ENCODE data around the gene STAT3. TPM values are rescaled to one million over a fixed set of nuclear protein-coding genes. Genes with fewer than 3 reads are reported as not detected.
A peak's percentile ranks its signal among the peaks of the same experiment; 100 is the strongest.

Gene STAT3
- total and polyA plus RNA-seq, 5 donors: 46.9 to 192 (median 102) TPM

DNA sequence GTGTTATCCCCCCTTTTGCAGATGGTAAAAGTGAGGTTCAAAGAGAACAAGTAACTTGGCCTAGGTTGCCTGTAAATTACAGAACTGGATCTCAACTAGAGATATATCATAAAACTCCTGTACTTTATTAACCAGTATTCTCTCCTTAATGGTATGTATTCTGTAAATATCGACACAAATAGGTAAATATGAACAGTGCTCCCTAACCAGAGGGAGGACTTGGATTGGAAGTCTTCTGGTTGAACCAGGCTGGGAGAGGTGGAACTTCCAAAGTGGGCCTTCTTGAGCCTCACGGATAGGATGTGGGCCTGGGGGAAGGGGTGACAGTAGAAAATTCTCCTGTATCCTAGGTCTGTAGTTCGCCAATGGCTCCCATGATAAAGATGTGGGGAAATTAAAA lies 92.2 kb downstream of the STAT3 start:
- H3K27me3 ChIP-seq (ENCODE audit: control insufficient read depth, insufficient read depth): no peaks in the 10 kb centered on the region
- H3K4me3 ChIP-seq (ENCODE audit: low read length): no peak overlapping the region
- no peaks in the 10 kb centered on the region for H3K9me3 ChIP-seq (ENCODE audit: control insufficient read depth, low read length)
- WGBS: 97% methylated on average over 3 of the region's 3 CpGs
- intact Hi-C loops (cut with DNase I): no loop called here
- no peaks in the 10 kb centered on the region for H3K4me1 ChIP-seq (ENCODE audit: control insufficient read depth, insufficient read depth, low read length)
- ATAC-seq: no peak
- DNase-seq: no peak
- H3K27ac ChIP-seq (ENCODE audit: low read length): no peak overlapping the region

DNA sequence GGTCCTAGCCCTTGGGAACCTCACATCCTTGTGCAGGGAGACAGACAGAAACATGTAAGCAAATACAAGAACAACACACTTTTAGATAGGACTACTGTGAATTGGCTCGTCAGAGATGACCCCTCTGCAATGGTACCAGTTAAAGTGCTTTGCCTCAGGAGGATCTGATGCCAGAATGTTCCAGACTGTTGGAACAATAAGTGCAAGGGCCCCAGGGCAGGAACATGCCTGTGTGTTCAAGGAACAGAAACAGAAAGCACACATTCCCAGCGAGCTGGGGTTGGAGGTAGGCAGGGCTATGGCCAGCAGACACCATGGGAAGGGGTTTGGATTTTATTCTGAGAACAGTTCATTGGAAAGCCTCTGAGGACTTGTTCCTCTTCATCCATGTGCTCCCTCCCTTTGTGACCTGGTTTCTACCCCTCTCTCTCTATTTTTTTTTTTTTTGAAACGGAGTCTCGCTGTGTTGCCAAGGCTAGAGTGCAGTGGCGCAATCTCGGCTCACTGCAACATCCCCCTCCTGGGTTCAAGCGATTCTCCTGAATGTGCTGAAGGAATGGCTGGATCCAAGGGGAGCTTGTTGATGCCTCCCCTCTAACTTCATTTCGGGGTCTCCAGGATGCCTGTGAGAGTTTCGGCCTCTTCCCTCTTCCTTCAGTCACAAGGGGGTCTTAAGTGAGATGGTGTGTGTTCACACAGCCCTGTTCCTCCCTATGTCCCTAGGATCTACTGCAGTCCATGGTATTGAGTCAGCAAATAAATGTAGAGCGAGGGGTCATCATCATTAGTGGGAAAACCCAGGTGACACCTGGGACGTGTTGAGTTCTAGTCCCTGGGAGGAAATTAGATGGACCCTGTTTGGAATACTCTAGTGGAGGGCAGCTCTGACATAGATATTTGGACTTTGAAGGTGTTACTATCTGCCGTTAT lies 93.5 kb downstream of the STAT3 start:
- no peak for DNase-seq
- ATAC-seq: no peak
- H3K9me3 ChIP-seq (ENCODE audit: control insufficient read depth, low read length): no peaks in the 10 kb centered on the region

DNA sequence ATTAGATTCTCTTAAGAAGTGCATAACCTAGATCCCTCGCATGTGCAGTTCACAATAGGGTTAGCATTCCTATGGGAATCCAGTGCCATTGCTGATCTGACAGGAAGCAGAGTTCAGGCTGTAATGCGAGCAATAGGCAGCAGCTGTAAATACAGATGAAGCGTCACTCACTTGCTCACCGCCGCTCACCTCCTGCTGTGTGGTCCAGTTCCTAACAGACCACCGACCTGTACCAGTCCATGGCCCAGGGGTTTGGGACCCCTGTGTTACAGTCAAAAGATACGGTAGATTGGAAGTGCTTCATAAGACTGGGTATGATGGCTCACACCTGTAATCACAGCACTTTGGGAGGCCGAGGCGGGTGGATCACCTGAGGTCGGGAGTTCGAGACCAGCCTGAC lies 97.1 kb downstream of the STAT3 start:
- Histone ChIP-seq H3K9me3 (ENCODE audit: control insufficient read depth, low read length) (no peaks in the 10 kb centered on the region), H3K27me3 (ENCODE audit: control insufficient read depth, insufficient read depth) (no peaks in the 10 kb centered on the region), H3K4me1 (ENCODE audit: control insufficient read depth, insufficient read depth, low read length) (peaks cover 2% of the 10 kb centered on the region), H3K27ac (ENCODE audit: low read length) (no peak overlapping the region), H3K4me3 (ENCODE audit: low read length) (no peak overlapping the region)
- 82% methylated on average over 11 of the region's 11 CpGs for WGBS
- no peak for ATAC-seq
- intact Hi-C loops (cut with DNase I): no loop called here
- DNase-seq: peak in 2 of 3 donors; percentile 3 to 26

More for the DNA sequence above, 93.5 kb downstream of the STAT3 start:
- WGBS: 82% methylated on average over 12 of the region's 12 CpGs
- Histone ChIP-seq H3K4me1 (ENCODE audit: control insufficient read depth, insufficient read depth, low read length) (no peaks in the 10 kb centered on the region), H3K27me3 (ENCODE audit: control insufficient read depth, insufficient read depth) (no peaks in the 10 kb centered on the region), H3K4me3 (ENCODE audit: low read length) (no peak overlapping the region), H3K27ac (ENCODE audit: low read length) (peak overlapping the region; percentile 3)
- intact Hi-C loops (cut with DNase I): no loop called here

DNA sequence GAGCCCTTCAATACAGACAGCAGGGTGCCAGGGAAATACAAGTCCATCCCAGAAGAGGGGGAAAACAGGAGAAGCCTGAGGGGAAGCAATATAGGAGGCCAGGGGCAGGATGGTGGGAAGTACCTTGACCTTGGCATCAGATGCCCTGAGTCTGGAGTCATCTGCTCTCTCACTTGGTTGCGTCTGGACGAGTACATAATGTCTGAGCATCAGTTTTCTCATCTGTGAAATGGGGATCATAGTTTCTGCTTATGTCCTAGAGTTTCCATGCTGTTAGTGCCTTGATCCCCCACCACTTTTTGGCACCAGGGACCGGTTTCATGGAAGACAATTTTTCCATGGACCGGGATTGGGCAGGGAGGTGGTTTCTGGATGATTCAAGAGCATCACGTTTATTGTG lies 97.7 kb downstream of the STAT3 start:
- intact Hi-C loops (cut with DNase I): no loop called here
- Histone ChIP-seq H3K27me3 (ENCODE audit: control insufficient read depth, insufficient read depth) (no peaks in the 10 kb centered on the region), H3K4me1 (ENCODE audit: control insufficient read depth, insufficient read depth, low read length) (peaks cover 2% of the 10 kb centered on the region), H3K9me3 (ENCODE audit: control insufficient read depth, low read length) (no peaks in the 10 kb centered on the region), H3K27ac (ENCODE audit: low read length) (no peak overlapping the region), H3K4me3 (ENCODE audit: low read length) (no peak overlapping the region)
- ATAC-seq (no peak), DNase-seq (peak in 1 of 3 donors; percentile 0)
- 80% methylated on average over 5 of the region's 5 CpGs for WGBS

DNA sequence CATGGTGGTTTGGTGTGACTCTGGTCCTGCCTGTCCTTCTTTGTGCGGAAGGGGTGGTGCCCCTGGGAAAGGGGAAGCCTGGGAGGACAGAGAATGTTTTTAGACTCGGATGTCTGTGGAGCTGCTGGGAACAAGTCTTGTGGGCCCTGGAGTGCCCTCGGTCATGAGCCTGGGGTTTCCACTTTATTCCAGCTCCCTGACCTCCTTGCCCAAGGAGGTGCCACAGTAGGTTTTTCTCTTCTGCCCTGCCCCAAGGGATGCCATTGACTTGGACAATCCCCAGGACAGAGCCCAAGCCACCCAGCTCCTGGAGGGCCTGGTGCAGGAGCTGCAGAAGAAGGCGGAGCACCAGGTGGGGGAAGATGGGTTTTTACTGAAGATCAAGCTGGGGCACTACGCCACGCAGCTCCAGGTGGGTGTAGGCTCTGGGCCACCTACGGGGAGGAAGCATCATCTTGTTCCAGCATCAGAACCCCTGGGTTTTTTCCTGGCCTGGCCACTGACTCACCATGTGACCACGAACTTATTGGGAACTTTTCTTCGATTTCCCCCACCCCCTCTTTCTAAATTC lies 98.5 kb downstream of the STAT3 start:
- intact Hi-C loops (cut with DNase I): no loop called here
- 77% methylated on average over 9 of the region's 9 CpGs for WGBS
- peaks cover 2% of the 10 kb centered on the region for H3K4me1 ChIP-seq (ENCODE audit: control insufficient read depth, insufficient read depth, low read length)

DNA sequence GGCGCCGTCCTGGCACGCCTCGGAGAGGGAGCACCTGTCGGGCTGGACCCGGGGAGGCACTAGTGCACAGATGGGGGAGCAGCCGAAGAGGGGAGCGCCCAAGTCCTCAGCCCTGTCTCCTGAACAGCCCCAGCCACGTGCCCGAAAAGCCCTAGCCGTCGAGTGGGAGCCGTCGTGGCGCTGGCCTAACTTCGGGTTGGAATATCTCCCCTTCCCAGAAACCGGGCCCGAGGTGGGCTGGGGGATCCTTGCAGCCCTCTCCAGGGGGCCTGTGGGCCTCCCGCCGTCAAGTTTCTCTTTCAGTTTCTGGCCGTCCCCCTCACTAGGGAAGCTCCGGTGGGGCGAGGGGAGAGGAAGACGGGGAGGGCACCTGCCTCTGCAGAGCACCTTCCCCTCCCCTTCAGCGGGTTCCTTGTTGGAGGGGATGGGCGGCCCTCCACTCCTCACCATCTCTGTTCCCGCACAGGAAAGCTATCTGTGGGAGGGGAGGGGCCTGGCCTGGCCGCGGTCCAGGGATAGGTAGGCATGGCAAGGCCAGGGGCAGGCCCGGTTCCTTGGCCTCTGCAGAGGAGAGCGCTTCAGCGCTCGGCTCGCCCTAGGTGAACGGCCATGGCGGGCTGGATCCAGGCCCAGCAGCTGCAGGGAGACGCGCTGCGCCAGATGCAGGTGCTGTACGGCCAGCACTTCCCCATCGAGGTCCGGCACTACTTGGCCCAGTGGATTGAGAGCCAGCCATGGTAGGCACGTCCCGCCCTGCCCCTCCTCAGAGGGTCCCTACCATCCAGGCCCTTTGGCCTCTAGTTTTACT lies 99.2 kb downstream of the STAT3 start:
- 46% methylated on average over 44 of the region's 44 CpGs for WGBS
- H3K4me1 ChIP-seq (ENCODE audit: control insufficient read depth, insufficient read depth, low read length): peaks cover 2% of the 10 kb centered on the region
- peak overlapping the region; percentile 64 for H3K27ac ChIP-seq (ENCODE audit: low read length)
- intact Hi-C loops (cut with DNase I): no loop called here
- H3K9me3 ChIP-seq (ENCODE audit: control insufficient read depth, low read length): no peaks in the 10 kb centered on the region
- peak in 2 of 3 donors; percentile 79 to 80 for DNase-seq
- H3K27me3 ChIP-seq (ENCODE audit: control insufficient read depth, insufficient read depth): no peaks in the 10 kb centered on the region
- H3K4me3 ChIP-seq (ENCODE audit: low read length): peak overlapping the region; percentile 70
- ATAC-seq: peak; percentile 7 to 28

More for the DNA sequence above, 98.5 kb downstream of the STAT3 start:
- Histone ChIP-seq H3K27me3 (ENCODE audit: control insufficient read depth, insufficient read depth) (no peaks in the 10 kb centered on the region), H3K4me3 (ENCODE audit: low read length) (no peak overlapping the region), H3K9me3 (ENCODE audit: control insufficient read depth, low read length) (no peaks in the 10 kb centered on the region), H3K27ac (ENCODE audit: low read length) (no peak overlapping the region)
- no peak for ATAC-seq
- DNase-seq: peak in 1 of 3 donors; percentile 55

DNA sequence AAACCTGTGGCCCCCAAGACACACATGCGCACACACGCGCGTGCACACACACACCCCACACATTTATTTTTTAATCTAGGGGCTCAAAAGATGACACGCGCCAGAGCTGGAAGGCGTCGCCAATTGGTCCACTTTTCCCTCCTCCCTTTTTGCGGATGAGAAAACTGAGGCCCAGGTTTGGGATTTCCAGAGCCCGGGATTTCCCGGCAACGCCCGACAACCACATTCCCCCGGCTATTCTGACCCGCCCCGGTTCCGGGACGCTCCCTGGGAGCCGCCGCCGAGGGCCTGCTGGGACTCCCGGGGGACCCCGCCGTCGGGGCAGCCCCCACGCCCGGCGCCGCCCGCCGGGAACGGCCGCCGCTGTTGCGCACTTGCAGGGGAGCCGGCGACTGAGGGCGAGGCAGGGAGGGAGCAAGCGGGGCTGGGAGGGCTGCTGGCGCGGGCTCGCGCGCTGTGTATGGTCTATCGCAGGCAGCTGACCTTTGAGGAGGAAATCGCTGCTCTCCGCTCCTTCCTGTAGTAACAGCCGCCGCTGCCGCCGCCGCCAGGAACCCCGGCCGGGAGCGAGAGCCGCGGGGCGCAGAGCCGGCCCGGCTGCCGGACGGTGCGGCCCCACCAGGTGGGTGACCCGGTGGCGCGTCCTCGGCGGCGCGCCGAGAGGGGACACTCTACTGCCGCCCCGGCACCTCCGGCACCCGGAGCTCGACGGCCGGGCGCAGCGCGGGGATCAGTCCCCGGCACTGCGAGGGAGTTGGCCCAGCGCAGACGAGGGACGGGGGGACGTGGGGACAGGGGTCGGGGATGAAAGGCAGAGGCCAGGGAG lies 100.1 kb downstream of the STAT3 start, which contains the start of gene STAT5A:
Gene STAT5A, plus strand, starts transcription at position 522 of the 826 bp plus-strand sequence. CDS start 914 bp downstream, outside the sequence.
- WGBS: 4% methylated on average over 88 of the region's 88 CpGs
- Histone ChIP-seq H3K27ac (ENCODE audit: low read length) (peak within 1 kb of the TSS; percentile 64), H3K9me3 (ENCODE audit: control insufficient read depth, low read length) (no peaks in the 10 kb centered on the region), H3K27me3 (ENCODE audit: control insufficient read depth, insufficient read depth) (no peaks in the 10 kb centered on the region), H3K4me1 (ENCODE audit: control insufficient read depth, insufficient read depth, low read length) (peaks cover 2% of the 10 kb centered on the region), H3K4me3 (ENCODE audit: low read length) (peak within 1 kb of the TSS; percentile 70)
- intact Hi-C loops (cut with DNase I): no loop called here
- peak; percentile 93 to 97 (median 97) for DNase-seq
- peak; percentile 91 to 92 for ATAC-seq

DNA sequence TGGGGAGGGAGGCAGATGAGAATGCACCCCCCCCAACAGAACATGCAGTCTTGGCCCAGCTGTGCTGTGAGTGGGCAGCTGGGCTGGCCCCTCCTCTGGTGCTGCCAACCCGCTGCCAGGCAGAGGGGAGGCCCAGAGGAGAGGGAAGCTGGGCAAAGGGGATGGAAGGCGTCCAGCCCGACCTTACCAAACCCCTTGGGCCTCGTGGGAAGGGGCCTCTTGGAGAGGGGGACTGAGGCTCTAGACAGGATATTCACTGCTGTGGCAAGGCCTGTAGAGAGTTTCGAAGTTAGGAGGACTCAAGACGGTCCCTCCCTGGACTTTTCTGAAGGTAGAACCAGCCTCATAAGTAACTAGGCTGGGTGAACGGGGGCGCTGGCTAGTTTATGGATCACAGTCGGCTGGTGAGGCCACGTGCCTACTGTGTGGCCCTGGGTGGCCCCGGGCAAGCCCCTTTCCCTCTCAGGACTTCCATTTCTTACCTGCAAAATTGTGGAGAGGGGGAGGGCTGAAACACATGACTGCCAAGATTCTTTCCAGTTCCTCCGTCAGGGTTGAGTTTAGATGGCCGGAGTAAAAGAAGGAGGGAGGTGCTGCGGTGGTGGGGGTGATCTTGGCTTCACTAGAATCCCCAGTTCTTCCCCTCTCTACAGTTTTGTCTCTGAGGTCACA lies 100.8 kb downstream of the STAT3 start:
- ATAC-seq (peak; percentile 50 to 54), DNase-seq (peak; percentile 68 to 87 (median 79))
- peak overlapping the region; percentile 70 for H3K4me3 ChIP-seq (ENCODE audit: low read length)
- H3K27ac ChIP-seq (ENCODE audit: low read length): peak overlapping the region; percentile 64
- peaks cover 2% of the 10 kb centered on the region for H3K4me1 ChIP-seq (ENCODE audit: control insufficient read depth, insufficient read depth, low read length)
- no peaks in the 10 kb centered on the region for H3K9me3 ChIP-seq (ENCODE audit: control insufficient read depth, low read length)
- intact Hi-C loops (cut with DNase I): no loop called here
- 17% methylated on average over 14 of the region's 14 CpGs for WGBS
- no peaks in the 10 kb centered on the region for H3K27me3 ChIP-seq (ENCODE audit: control insufficient read depth, insufficient read depth)

DNA sequence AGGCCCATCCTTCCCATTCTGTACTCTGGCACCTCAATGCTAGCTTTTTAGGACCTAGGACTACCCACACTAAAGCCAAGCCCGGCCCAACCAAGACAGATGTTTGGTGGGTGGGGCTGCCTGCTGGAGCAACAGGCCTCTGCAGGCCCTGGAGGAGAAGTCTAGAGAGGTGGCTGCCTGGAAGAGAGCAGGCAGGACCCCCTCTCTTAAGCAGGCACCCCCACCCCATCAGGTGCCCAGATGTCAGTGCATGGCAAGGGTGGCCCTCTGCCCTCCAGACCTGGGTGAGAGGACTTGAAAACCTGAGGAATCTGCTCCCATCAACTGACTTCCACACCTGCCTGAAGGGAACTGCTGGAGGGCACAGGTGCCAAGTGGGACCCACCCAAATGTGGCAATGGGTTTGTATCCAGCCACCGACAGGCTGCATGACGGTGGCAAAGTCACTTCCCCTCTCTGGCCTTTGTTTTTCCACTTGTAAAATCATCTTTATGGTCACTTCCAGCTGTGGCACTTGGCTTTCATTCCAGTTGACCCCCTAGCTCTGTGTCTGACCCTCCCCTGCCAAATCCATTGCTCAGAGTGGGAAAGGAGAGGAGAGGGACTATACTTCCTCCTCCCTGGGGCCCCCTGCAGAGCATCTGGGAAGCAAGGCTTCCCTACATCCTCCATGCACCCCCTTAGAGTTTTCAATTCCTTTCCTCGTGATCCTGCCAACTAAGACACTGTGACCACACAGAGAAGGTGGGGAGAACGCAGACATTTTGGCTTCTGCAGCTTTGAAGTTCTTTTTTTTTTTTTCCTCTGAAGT lies 101.6 kb downstream of the STAT3 start:
- intact Hi-C loops (cut with DNase I): no loop called here
- H3K27me3 ChIP-seq (ENCODE audit: control insufficient read depth, insufficient read depth): no peaks in the 10 kb centered on the region
- peak overlapping the region; percentile 32 for H3K27ac ChIP-seq (ENCODE audit: low read length)
- DNase-seq: peak in 2 of 3 donors; percentile 81 to 83
- no peak overlapping the region for H3K4me3 ChIP-seq (ENCODE audit: low read length)
- 38% methylated on average over 5 of the region's 5 CpGs for WGBS
- H3K9me3 ChIP-seq (ENCODE audit: control insufficient read depth, low read length): no peaks in the 10 kb centered on the region
- ATAC-seq: peak in 1 of 2 donors; percentile 27
- peaks cover 2% of the 10 kb centered on the region for H3K4me1 ChIP-seq (ENCODE audit: control insufficient read depth, insufficient read depth, low read length)
